HCT116 (cell line): ENCODE results near the gene TTLL5. TPM values are rescaled to one million over a fixed set of nuclear protein-coding genes. Genes with fewer than 3 reads are reported as not detected.

Experiments
- ATAC-seq: fragments of 200-7000 bp; cut with Tn5 transposase; 2 replicates; pipeline ENCODE4 v1.9.1; 2020; ENCODE audit warnings: mild to moderate bottlenecking, moderate library complexity
- BruUV-seq: library from RNA; stranded (reverse); fragments of 400-500 nt; replicated peaks from 2 replicates; lab custom pipeline; 2021; lab: Mats Ljungman, UMichigan
- CTCF ChIA-PET: fragments of 300-600 bp; sonication (Branson Sonifier 250); formaldehyde crosslinking; loops from one replicate; lab custom pipeline; 2021; ENCODE audit warnings: antibody characterized with exemption; lab: Charles Lee
- POLR2A ChIA-PET: fragments of 300-600, 350-600 bp; sonication (Branson Sonifier 250); formaldehyde crosslinking; loops from one replicate; lab custom pipeline; 2021; ENCODE audit warnings: antibody characterized with exemption; lab: Charles Lee
- RAD21 ChIA-PET, 2 experiments: fragments of 300-600 bp; sonication (Branson Sonifier 250); formaldehyde crosslinking; loops; one replicate each; lab custom pipeline; 2023; ENCODE audit warnings: low total read pairs in 2 of 2; ENCODE audit not compliant: uncharacterized antibody in 2 of 2, unreplicated experiment in 2 of 2, low non-redundant PET in 1 of 2; lab: Charles Lee
- DNase-seq: peaks from one replicate; pipeline ENCODE4 v3.0.0-alpha.2; 2010; ENCODE audit warnings: low read depth, low spot score
- H2AFZ ChIP-seq: fragments of 200-600 bp; shearing (Covaris generic), sonication (generic); 2 replicates; pipeline ENCODE4 v1.6.1; 2017; ENCODE audit warnings: low read depth, mixed run types, mixed read lengths, antibody characterized with exemption, low read length; ENCODE audit not compliant: poor library complexity, severe bottlenecking
- H3K27ac ChIP-seq: 2 replicates; pipeline ENCODE4 v1.5.1; 2012; ENCODE audit warnings: low read depth, low read length
- H3K27me3 ChIP-seq: fragments of 200-600 bp; sonication (generic); 2 replicates; pipeline ENCODE4 v1.6.1; 2016; ENCODE audit warnings: mixed run types, low read length, mixed read lengths; ENCODE audit not compliant: insufficient read depth
- H3K36me3 ChIP-seq, 2 experiments: fragments of 200-500 bp in 1 of 2; fragments of 200-600 bp in 1 of 2; sonication (Bioruptor generic) in 1 of 2; sonication (generic) in 1 of 2; 2 replicates each; pipeline versions ENCODE4 v1.5.1 to v1.6.1; 2014 to 2016; ENCODE audit warnings: low read length in 2 of 2, inconsistent platforms in 1 of 2, mixed read lengths in 1 of 2, mixed run types in 1 of 2; ENCODE audit not compliant: insufficient read depth in 2 of 2, control insufficient read depth in 1 of 2
- H3K4me1 ChIP-seq, 2 experiments: fragments of 200-600 bp in 1 of 2; sonication (generic) in 1 of 2; 2 replicates each; pipeline versions ENCODE4 v1.5.1 to v1.6.1; 2012 to 2017; ENCODE audit warnings: low read length in 2 of 2, inconsistent platforms in 1 of 2, mild to moderate bottlenecking in 1 of 2, mixed read lengths in 1 of 2, mixed run types in 1 of 2, moderate library complexity in 1 of 2; ENCODE audit not compliant: insufficient read depth in 2 of 2, control insufficient read depth in 1 of 2
- H3K4me2 ChIP-seq: fragments of 200-600 bp; sonication (generic); 2 replicates; pipeline ENCODE4 v1.6.1; 2017; ENCODE audit warnings: mixed run types, low read length, mixed read lengths
- H3K4me3 ChIP-seq, 2 experiments: fragments of 200-600 bp in 1 of 2; sonication (generic) in 1 of 2; replicated peaks in 1 of 2; 2 replicates each; pipeline ENCODE4 v1.5.1; 2011 to 2016; ENCODE audit warnings: low read length in 2 of 2, control low read depth in 1 of 2, low read depth in 1 of 2, mild to moderate bottlenecking in 1 of 2, mixed read lengths in 1 of 2, mixed run types in 1 of 2
- H3K79me2 ChIP-seq: fragments of 200-600 bp; sonication (generic); 2 replicates; pipeline ENCODE4 v1.6.1; 2017; ENCODE audit warnings: mild to moderate bottlenecking, mixed run types, low read length, moderate library complexity, mixed read lengths; ENCODE audit not compliant: insufficient read depth
- H3K9ac ChIP-seq: fragments of 200-600 bp; sonication (generic); 2 replicates; pipeline ENCODE4 v1.6.1; 2016; ENCODE audit warnings: low read length, mixed read lengths
- H3K9me2 ChIP-seq: fragments of 200-600 bp; sonication (generic), shearing (Covaris generic); 2 replicates; pipeline ENCODE4 v1.6.1; 2017; ENCODE audit warnings: mixed run types, mild to moderate bottlenecking, moderate library complexity; ENCODE audit not compliant: insufficient read depth
- H3K9me3 ChIP-seq, 2 experiments: fragments of 200-500 bp in 1 of 2; fragments of 200-600 bp in 1 of 2; sonication (Bioruptor generic) in 1 of 2; sonication (generic) in 1 of 2; 2 replicates each; pipeline ENCODE4 v1.6.1; 2014 to 2017; ENCODE audit warnings: low read length in 2 of 2, mixed read lengths in 2 of 2, inconsistent platforms in 1 of 2, low read depth in 1 of 2, mild to moderate bottlenecking in 1 of 2, mixed run types in 1 of 2, moderate library complexity in 1 of 2; ENCODE audit not compliant: control insufficient read depth in 1 of 2, insufficient read depth in 1 of 2
- H4K20me1 ChIP-seq: fragments of 200-600 bp; sonication (generic), shearing (Covaris generic); 2 replicates; pipeline ENCODE4 v1.6.1; 2017; ENCODE audit warnings: mixed run types, mild to moderate bottlenecking, moderate library complexity; ENCODE audit not compliant: insufficient read depth
- CBX3 ChIP-seq: IDR thresholded peaks from 2 replicates; pipeline ENCODE4 v1.6.1; 2012; ENCODE audit warnings: low read depth
- CEBPB ChIP-seq: IDR thresholded peaks from 2 replicates; pipeline ENCODE4 v1.6.1; 2012; ENCODE audit warnings: low read depth
- CTCF ChIP-seq, 3 experiments: fragments of 200-600 bp in 1 of 3; sonication (generic) in 1 of 3; IDR thresholded peaks in 2 of 3; conservative IDR thresholded peaks in 1 of 3; 2 replicates each; pipeline ENCODE4 v1.5.1; 2012 to 2017; ENCODE audit warnings: low read depth in 2 of 3, low read length in 2 of 3, antibody characterized with exemption in 1 of 3, borderline replicate concordance in 1 of 3, control low read depth in 1 of 3, mild to moderate bottlenecking in 1 of 3, mixed read lengths in 1 of 3, mixed run types in 1 of 3, moderate library complexity in 1 of 3; ENCODE audit not compliant: insufficient read depth in 1 of 3
- EZH2phosphoT487 ChIP-seq: fragments of 200-600 bp; IDR thresholded peaks from 2 replicates; pipeline ENCODE4 v1.6.1; 2018; ENCODE audit warnings: antibody characterized with exemption, borderline replicate concordance
- FOSL1 ChIP-seq: IDR thresholded peaks from 2 replicates; pipeline ENCODE4 v1.6.1; 2012; ENCODE audit warnings: low read depth
- JUND ChIP-seq: IDR thresholded peaks from 2 replicates; pipeline ENCODE4 v1.6.1; 2012
- POLR2AphosphoS5 ChIP-seq: IDR thresholded peaks from 2 replicates; pipeline ENCODE4 v1.6.1; 2011; ENCODE audit warnings: mild to moderate bottlenecking, low read depth, low read length, moderate library complexity
- RAD21 ChIP-seq: IDR thresholded peaks from 2 replicates; pipeline ENCODE4 v1.6.1; 2012; ENCODE audit warnings: low read depth, mild to moderate bottlenecking
- REST ChIP-seq: IDR thresholded peaks from 2 replicates; pipeline ENCODE4 v1.6.1; 2012; ENCODE audit warnings: low read depth
- ZBTB33 ChIP-seq: IDR thresholded peaks from 2 replicates; pipeline ENCODE4 v1.6.1; 2011; ENCODE audit warnings: mild to moderate bottlenecking, low read length, moderate library complexity; ENCODE audit not compliant: insufficient replicate concordance; ENCODE audit errors: extremely low read depth
- ZNF274 ChIP-seq: fragments of 200-500 bp; sonication (Bioruptor generic); IDR thresholded peaks from 2 replicates; pipeline ENCODE4 v1.6.1; 2014; ENCODE audit warnings: mild to moderate bottlenecking, low read depth, low read length, inconsistent platforms
- intact Hi-C: fragments of 100-400 bp; cut with micrococcal nuclease; formaldehyde crosslinking; loops from 2 replicates; pipeline ENCODE4 v1.10.0; 2022
- total RNA-seq: library from RNA; stranded (reverse); gene quantifications from one replicate; pipeline ENCODE4 v1.2.1, GENCODE V29; 2021; ENCODE audit not compliant: unreplicated experiment

The TTLL5 gene
- total RNA-seq, 1 experiment from 2014 or later = 26.2 TPM

- no peak overlapping the region for H3K4me2 ChIP-seq
- H3K4me3 ChIP-seq = no peak overlapping the region
- H4K20me1 ChIP-seq = no peaks in the 10 kb centered on the region
- no peaks in the 10 kb centered on the region for H3K9me2 ChIP-seq
- ChIA-PET CTCF (no interaction called here), POLR2A (no interaction called here), RAD21 (no interaction called here)
- no peaks in the 10 kb centered on the region for H3K9me3 ChIP-seq
- ATAC-seq (no peak), DNase-seq (no peak)
- no peaks in the 10 kb centered on the region for H3K36me3 ChIP-seq
- peaks cover 0 to 9% of the 10 kb centered on the region in 2 experiments; a peak in 1 of 4 replicates for H3K4me1 ChIP-seq
- no peaks in the 10 kb centered on the region for H3K27me3 ChIP-seq
- intact Hi-C loops = no loop called here
- no peak overlapping the region for H3K27ac ChIP-seq
- TF ChIP-seq ZBTB33 (no peak), POLR2AphosphoS5 (no peak), REST (no peak), ZNF274 (no peak), CBX3 (no peak), CEBPB (no peak), EZH2phosphoT487 (no peak), FOSL1 (no peak), JUND (no peak), CTCF (IDR thresholded peaks at IDR 0.05 in 2 of 3, conservative IDR thresholded peaks at IDR 0.05 in 1 of 3; ENCODE audit: borderline replicate concordance in 1 of 3, insufficient read depth in 1 of 3, low read depth in 2 of 3, low read length in 2 of 3) (no peak), RAD21 (no peak)
- BruUV-seq = no TSS peak
- H2AFZ ChIP-seq = no peak overlapping the region
- no peak overlapping the region for H3K9ac ChIP-seq
- no peaks in the 10 kb centered on the region for H3K79me2 ChIP-seq
These were observed 183.4 kb downstream of the TTLL5 start for GRCh38 chr14:75844486-75844885.
